Fibroblast of pulmonary artery (primary cell): ENCODE results near the gene NPAS3.
A peak's percentile ranks its signal among the peaks of the same experiment; 100 is the strongest.

Experiments
- DNase-seq: peaks from one replicate; pipeline ENCODE4 v3.0.0-alpha.2; 2010; ENCODE audit warnings: low read depth
- H3K4me3 ChIP-seq: replicated peaks from 2 replicates; pipeline ENCODE4 v1.5.1; 2011; ENCODE audit warnings: low read depth, mild to moderate bottlenecking, control low read depth, low read length, moderate library complexity
- CTCF ChIP-seq: IDR thresholded peaks from 2 replicates; pipeline ENCODE4 v1.5.1; 2011; ENCODE audit warnings: mild to moderate bottlenecking, control low read depth, low read length, inconsistent platforms; ENCODE audit errors: missing control alignments

The NPAS3 gene

GRCh38 chr14:33525626-33526025 is 586.9 kb downstream of the NPAS3 start:
- peak; percentile 62 for DNase-seq
- no peak for TF ChIP-seq CTCF
- H3K4me3 ChIP-seq, result no peak overlapping the region

DNA sequence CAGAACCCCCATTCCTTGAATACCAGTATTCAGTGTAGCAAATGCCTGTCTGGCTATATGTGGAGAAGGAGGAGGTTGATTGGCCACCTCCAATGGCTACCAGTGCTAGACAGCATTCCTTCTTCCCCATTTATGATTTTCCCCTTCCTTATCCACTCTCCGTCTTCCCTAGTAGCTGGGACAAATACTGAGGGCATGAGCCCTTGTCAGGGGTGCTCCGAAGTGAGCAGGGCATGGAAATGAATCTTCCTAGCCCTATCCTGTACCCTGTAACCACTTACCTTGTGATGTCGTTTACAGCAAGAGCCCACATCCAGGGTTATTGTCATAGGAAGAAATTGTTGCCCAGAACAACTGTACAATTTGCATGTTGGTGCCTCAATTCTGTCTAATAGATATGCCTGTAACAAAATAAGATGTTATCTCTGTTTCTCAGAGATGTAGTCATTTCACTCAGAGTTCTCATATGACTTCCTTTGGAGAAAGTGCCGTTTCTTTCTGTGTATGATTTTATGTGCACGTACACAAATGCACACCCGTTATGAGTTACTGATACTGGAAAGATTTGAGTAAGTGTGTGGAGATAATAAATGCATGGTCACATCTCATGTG is 588.5 kb downstream of the NPAS3 start:
- no peak for TF ChIP-seq CTCF
- H3K4me3 ChIP-seq, result no peak overlapping the region
- no peak for DNase-seq

- no peak for DNase-seq
- H3K4me3 ChIP-seq, result no peak overlapping the region
- no peak for TF ChIP-seq CTCF
Observed at GRCh38 chr14:33528655-33529054, 590.0 kb downstream of the NPAS3 start.

- no peak for DNase-seq
- no peak overlapping the region for H3K4me3 ChIP-seq
- TF ChIP-seq CTCF, result no peak
Observed at GRCh38 chr14:33529787-33530757, 591.4 kb downstream of the NPAS3 start.

GRCh38 chr14:33532553-33532952 is 593.9 kb downstream of the NPAS3 start:
- DNase-seq, result peak; percentile 39
- TF ChIP-seq CTCF, result no peak
- H3K4me3 ChIP-seq, result no peak overlapping the region

- TF ChIP-seq CTCF, result no peak
- H3K4me3 ChIP-seq, result no peak overlapping the region
- no peak for DNase-seq
Observed at GRCh38 chr14:33534104-33534503, 595.4 kb downstream of the NPAS3 start.
